ENCODE measurements around the gene COPS9. TPM values are rescaled to one million over a fixed set of nuclear protein-coding genes. Genes with fewer than 3 reads are reported as not detected.

COPS9 gene
- total RNA-seq, 1 experiment from 2014 or later, result 473 TPM

DNA sequence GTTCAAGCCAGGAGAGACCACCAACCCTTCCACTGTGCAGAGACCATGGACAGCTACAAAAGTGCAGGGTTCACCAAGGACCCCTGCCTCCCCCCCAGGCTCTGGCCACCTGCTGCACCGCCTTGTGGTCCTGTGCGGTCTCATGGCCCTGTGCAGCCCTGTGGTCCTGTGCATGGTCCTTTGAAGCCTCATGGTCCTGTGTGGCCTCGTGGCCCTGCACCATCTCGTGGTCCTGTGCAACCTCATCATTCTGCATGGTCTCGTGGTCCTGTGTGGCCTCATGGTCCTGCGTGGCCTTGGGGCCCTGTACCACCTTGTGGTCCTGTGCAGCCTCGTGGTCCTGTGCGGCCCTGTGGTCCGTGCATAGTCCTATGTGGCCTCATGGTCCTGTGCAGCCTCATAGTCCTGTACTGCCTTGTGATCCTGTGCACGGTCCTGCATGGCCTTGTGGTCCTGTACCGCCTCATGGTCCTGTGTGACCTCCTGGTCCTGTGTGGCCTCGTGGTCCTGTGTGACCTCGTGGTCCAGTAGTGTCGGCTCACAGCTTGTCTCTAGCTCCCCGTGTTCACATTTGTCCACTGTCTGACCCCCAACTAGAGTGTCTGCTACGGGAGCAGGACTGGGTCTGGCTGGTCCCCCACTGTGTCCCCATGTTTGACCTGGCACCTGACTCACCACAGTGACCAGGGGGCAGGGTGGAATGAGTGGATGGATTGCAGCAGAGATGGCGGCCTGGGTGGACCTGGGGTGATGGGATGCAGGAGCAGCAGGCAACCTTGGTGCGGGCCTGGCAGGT is 24.4 kb upstream of the COPS9 start:
- H3K9ac ChIP-seq (ENCODE audit: low read length), result no peak overlapping the region
- intact Hi-C loops (cut with micrococcal nuclease), result no loop called here
- no peaks in the 10 kb centered on the region for H3K79me2 ChIP-seq (ENCODE audit: low read length)
- H2AFZ ChIP-seq (ENCODE audit: low read length), result no peak overlapping the region
- no peaks in the 10 kb centered on the region for H4K20me1 ChIP-seq (ENCODE audit: low read length)
- no peaks in the 10 kb centered on the region for H3K36me3 ChIP-seq (ENCODE audit: low read depth, low read length)
- no peak for DNase-seq
- H3F3A ChIP-seq (ENCODE audit: low read length, unreplicated experiment), result no peaks in the 10 kb centered on the region
- H3K9me2 ChIP-seq (replicated peaks; ENCODE audit: low read length), result no peaks in the 10 kb centered on the region
- H3K4me3 ChIP-seq (ENCODE audit: low read length), result no peak overlapping the region
- no peak for TF ChIP-seq EZH2phosphoT487 (IDR thresholded peaks at IDR 0.05; ENCODE audit: borderline replicate concordance, low read length)
- TF ChIP-seq CTCF (conservative IDR thresholded peaks at IDR 0.05; ENCODE audit: low read depth, low read length), result no peak
- no peak for TF ChIP-seq EZH2 (IDR thresholded peaks at IDR 0.05; ENCODE audit: low read length, unreplicated experiment)
- POLR2A ChIA-PET (ENCODE audit: unreplicated experiment), result no interaction called here
- no peaks in the 10 kb centered on the region for H3K9me3 ChIP-seq (ENCODE audit: low read length)
- H3K27ac ChIP-seq (ENCODE audit: low read length), result no peak overlapping the region
- CTCF ChIA-PET, result no interaction called here
- H3K27me3 ChIP-seq (ENCODE audit: low read length), result no peaks in the 10 kb centered on the region
- no peak overlapping the region for H3K4me2 ChIP-seq (ENCODE audit: low read length)
- no peak for ATAC-seq
- no peaks in the 10 kb centered on the region for H3K4me1 ChIP-seq (ENCODE audit: insufficient read depth, low read length)
- BruUV-seq (replicated peaks), result no TSS peak

- Histone ChIP-seq H3K9me2 (replicated peaks; ENCODE audit: low read length) (no peaks in the 10 kb centered on the region), H3K36me3 (ENCODE audit: low read depth, low read length) (no peaks in the 10 kb centered on the region), H3K4me2 (ENCODE audit: low read length) (no peak overlapping the region), H3K27ac (ENCODE audit: low read length) (no peak overlapping the region), H3K4me1 (ENCODE audit: insufficient read depth, low read length) (no peaks in the 10 kb centered on the region), H2AFZ (ENCODE audit: low read length) (no peak overlapping the region), H3K9ac (ENCODE audit: low read length) (no peak overlapping the region), H3K4me3 (ENCODE audit: low read length) (no peak overlapping the region), H3K79me2 (ENCODE audit: low read length) (no peaks in the 10 kb centered on the region), H3F3A (ENCODE audit: low read length, unreplicated experiment) (no peaks in the 10 kb centered on the region), H3K9me3 (ENCODE audit: low read length) (no peaks in the 10 kb centered on the region), H3K27me3 (ENCODE audit: low read length) (no peaks in the 10 kb centered on the region), H4K20me1 (ENCODE audit: low read length) (no peaks in the 10 kb centered on the region)
- no peak for TF ChIP-seq EZH2phosphoT487 (IDR thresholded peaks at IDR 0.05; ENCODE audit: borderline replicate concordance, low read length)
- no peak for TF ChIP-seq EZH2 (IDR thresholded peaks at IDR 0.05; ENCODE audit: low read length, unreplicated experiment)
- TF ChIP-seq CTCF (conservative IDR thresholded peaks at IDR 0.05; ENCODE audit: low read depth, low read length), result no peak
- CTCF ChIA-PET, result no interaction called here
- BruUV-seq (replicated peaks), result no TSS peak
- DNase-seq (no peak), ATAC-seq (no peak)
- POLR2A ChIA-PET (ENCODE audit: unreplicated experiment), result no interaction called here
- intact Hi-C loops (cut with micrococcal nuclease), result no loop called here
Measured at GRCh38 chr2:240159251-240159839, 23.2 kb upstream of the COPS9 start.

DNA sequence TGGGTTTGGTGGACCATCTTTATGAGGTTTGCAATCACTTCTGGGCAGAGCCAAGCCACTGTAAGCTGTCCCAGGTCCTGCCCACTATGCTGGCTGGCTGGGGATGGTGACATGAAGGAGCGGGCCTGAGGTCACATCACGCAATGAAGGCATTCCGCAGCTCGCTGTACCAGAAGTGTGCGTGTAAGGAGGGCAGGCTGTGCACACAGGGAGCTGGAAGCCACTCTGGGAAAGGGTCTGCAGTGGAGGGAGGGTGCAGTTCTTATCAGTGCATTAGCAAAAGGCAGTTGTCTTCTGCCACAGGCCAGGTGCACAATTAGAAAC is 21.0 kb upstream of the COPS9 start:
- POLR2A ChIA-PET (ENCODE audit: unreplicated experiment), result no interaction called here

More for the DNA sequence above, 21.0 kb upstream of the COPS9 start:
- Histone ChIP-seq H3K4me1 (ENCODE audit: insufficient read depth, low read length) (no peaks in the 10 kb centered on the region), H3K27ac (ENCODE audit: low read length) (no peak overlapping the region), H3K36me3 (ENCODE audit: low read depth, low read length) (no peaks in the 10 kb centered on the region), H4K20me1 (ENCODE audit: low read length) (no peaks in the 10 kb centered on the region), H3F3A (ENCODE audit: low read length, unreplicated experiment) (no peaks in the 10 kb centered on the region), H3K9ac (ENCODE audit: low read length) (no peak overlapping the region), H3K27me3 (ENCODE audit: low read length) (peaks cover 17% of the 10 kb centered on the region), H2AFZ (ENCODE audit: low read length) (no peak overlapping the region), H3K4me3 (ENCODE audit: low read length) (no peak overlapping the region), H3K9me2 (replicated peaks; ENCODE audit: low read length) (no peaks in the 10 kb centered on the region), H3K9me3 (ENCODE audit: low read length) (no peaks in the 10 kb centered on the region), H3K4me2 (ENCODE audit: low read length) (no peak overlapping the region), H3K79me2 (ENCODE audit: low read length) (no peaks in the 10 kb centered on the region)
- ATAC-seq (no peak), DNase-seq (no peak)
- intact Hi-C loops (cut with micrococcal nuclease), result no loop called here
- TF ChIP-seq CTCF (conservative IDR thresholded peaks at IDR 0.05; ENCODE audit: low read depth, low read length), result no peak
- TF ChIP-seq EZH2 (IDR thresholded peaks at IDR 0.05; ENCODE audit: low read length, unreplicated experiment), result no peak
- TF ChIP-seq EZH2phosphoT487 (IDR thresholded peaks at IDR 0.05; ENCODE audit: borderline replicate concordance, low read length), result no peak
- no TSS peak for BruUV-seq (replicated peaks)
- CTCF ChIA-PET, result no interaction called here

Data from PC-3 (cell line).